Neutrophil (primary cell): ENCODE results near the gene ATAD3B.
"Not testable (repeated sequence)": the region's sequence is repeated elsewhere in the genome, so short reads cannot be mapped to it uniquely, and the experiment has no call there.

Experiments used
- H3K27ac ChIP-seq: fragments of 200-600 bp; sonication (generic); 2 replicates; pipeline ENCODE4 v1.5.1; 2016; ENCODE audit warnings: mild to moderate bottlenecking, moderate library complexity
- H3K27me3 ChIP-seq: fragments of 200-600 bp; sonication (generic); 2 replicates; pipeline ENCODE4 v1.6.0; 2016; ENCODE audit warnings: mild to moderate bottlenecking
- H3K36me3 ChIP-seq: fragments of 200-600 bp; sonication (generic); 2 replicates; pipeline ENCODE4 v1.5.1; 2017
- H3K4me1 ChIP-seq, 2 experiments: fragments of 200-600 bp in 1 of 2; sonication (generic) in 1 of 2; 1 replicate in 1 of 2; 2 replicates in 1 of 2; pipeline versions ENCODE4 v1.5.1 to v1.6.1; 2013 to 2016; ENCODE audit warnings: low read depth in 1 of 2, low read length in 1 of 2, mild to moderate bottlenecking in 1 of 2, moderate library complexity in 1 of 2; ENCODE audit not compliant: control insufficient read depth in 1 of 2, insufficient read depth in 1 of 2
- H3K4me3 ChIP-seq, 2 experiments: fragments of 200-600 bp in 1 of 2; sonication (generic) in 1 of 2; 1 replicate in 1 of 2; 2 replicates in 1 of 2; pipeline ENCODE4 v1.5.1; 2013 to 2016; ENCODE audit warnings: low read depth in 1 of 2, low read length in 1 of 2, mild to moderate bottlenecking in 1 of 2, moderate library complexity in 1 of 2
- H3K9me3 ChIP-seq: fragments of 200-600 bp; sonication (generic); 2 replicates; pipeline ENCODE4 v1.5.1; 2016
- TF ChIP-seq, protein P1 (sequence below): fragments of 200-600 bp; sonication (generic); IDR thresholded peaks from 2 replicates; pipeline ENCODE4 v1.5.1; 2016; ENCODE audit warnings: antibody characterized with exemption

The ATAD3B gene

DNA sequence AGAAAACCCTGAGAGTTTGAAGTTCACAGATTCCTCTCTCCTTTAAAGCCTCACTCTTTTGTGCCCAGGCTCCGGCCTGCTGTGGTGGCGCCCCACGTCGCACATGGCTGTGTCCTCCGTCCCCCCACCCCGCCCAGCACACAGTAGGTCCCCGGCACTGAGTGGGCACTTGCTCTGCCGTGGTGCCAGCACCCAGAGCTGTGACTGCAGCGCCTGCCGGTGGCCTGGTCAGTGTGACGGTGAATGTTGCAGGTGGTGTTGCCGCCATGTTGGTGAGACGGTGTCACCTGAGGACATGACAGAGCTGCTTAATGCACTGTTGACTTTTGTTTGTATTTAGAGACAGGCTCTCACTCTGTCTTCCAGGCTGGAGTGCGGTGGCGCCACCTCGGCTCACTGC, 18.7 kb upstream of the ATAD3B start:
- no peaks in the 10 kb centered on the region for H3K27me3 ChIP-seq
- no peaks in the 10 kb centered on the region for H3K9me3 ChIP-seq
- no peak overlapping the region for H3K27ac ChIP-seq
- H3K36me3 ChIP-seq = no peaks in the 10 kb centered on the region
- H3K4me3 ChIP-seq = no peak overlapping the region
- TF ChIP-seq, protein P1, sequence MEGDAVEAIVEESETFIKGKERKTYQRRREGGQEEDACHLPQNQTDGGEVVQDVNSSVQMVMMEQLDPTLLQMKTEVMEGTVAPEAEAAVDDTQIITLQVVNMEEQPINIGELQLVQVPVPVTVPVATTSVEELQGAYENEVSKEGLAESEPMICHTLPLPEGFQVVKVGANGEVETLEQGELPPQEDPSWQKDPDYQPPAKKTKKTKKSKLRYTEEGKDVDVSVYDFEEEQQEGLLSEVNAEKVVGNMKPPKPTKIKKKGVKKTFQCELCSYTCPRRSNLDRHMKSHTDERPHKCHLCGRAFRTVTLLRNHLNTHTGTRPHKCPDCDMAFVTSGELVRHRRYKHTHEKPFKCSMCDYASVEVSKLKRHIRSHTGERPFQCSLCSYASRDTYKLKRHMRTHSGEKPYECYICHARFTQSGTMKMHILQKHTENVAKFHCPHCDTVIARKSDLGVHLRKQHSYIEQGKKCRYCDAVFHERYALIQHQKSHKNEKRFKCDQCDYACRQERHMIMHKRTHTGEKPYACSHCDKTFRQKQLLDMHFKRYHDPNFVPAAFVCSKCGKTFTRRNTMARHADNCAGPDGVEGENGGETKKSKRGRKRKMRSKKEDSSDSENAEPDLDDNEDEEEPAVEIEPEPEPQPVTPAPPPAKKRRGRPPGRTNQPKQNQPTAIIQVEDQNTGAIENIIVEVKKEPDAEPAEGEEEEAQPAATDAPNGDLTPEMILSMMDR = no peak
- H3K4me1 ChIP-seq = no peaks in the 10 kb centered on the region

DNA sequence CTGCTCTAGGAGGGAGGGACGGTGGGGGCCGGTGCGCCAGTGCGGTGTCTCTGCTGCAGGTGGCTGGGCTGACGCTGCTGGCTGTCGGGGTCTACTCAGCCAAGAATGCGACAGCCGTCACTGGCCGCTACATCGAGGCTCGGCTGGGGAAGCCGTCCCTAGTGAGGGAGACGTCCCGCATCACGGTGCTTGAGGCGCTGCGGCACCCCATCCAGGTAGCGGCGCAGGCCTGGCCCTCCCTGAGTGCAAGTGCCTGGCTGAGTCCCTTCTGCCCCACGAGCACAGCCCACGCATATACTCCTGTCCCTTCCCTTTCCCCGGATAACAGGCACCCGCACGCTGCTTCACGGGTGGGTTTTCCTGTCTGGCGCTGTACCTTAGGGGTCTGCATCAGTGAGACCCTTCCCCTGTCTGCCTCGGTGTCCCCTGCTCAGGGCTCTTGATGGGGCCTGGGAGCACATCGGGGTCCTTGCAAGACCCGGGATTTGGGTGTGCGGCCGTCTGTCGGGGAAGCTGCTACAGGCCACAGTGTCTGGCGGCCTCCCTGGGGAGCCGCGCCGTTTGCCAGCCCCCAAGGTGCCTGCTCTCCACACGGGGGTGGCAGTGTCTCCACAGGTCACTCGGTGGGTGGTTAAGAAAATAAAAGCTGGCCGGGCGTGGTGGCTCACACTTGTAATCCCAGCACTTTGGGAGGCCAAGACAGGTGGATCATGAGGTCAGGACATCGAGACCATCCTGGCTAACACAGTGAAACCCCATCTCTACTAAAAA, 17.1 kb upstream of the ATAD3B start:
- not testable (repeated sequence) for H3K27me3 ChIP-seq, H3K4me1 ChIP-seq, H3K9me3 ChIP-seq, H3K27ac ChIP-seq, H3K4me3 ChIP-seq, H3K36me3 ChIP-seq

DNA sequence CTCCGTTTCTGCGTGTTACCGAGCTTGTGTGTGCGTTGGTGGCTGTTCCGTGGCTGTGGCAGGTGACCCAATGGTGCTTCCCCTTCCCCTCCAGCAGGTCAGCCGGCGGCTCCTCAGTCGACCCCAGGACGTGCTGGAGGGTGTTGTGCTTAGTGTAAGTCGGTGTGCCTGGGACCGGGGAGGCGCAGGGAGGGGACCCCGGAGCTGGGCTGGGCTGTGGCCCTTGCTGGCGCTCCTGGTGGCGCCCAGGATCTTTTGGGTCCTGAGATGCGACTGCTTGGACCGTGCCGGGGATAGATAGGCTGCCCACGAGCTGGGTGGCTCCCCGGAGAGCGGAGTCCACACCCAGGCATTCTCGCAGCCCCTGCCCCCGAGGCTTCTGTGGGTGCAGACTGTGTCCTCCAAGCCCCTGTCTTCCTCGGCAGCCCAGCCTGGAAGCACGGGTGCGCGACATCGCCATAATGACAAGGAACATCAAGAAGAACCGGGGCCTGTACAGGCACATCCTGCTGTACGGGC, 16.1 kb upstream of the ATAD3B start:
- TF ChIP-seq, protein P1 = no peak
- Histone ChIP-seq H3K9me3 (no peaks in the 10 kb centered on the region), H3K4me3 (no peak overlapping the region), H3K27me3 (peaks cover 7% of the 10 kb centered on the region), H3K36me3 (no peaks in the 10 kb centered on the region), H3K4me1 (no peaks in the 10 kb centered on the region), H3K27ac (no peak overlapping the region)

DNA sequence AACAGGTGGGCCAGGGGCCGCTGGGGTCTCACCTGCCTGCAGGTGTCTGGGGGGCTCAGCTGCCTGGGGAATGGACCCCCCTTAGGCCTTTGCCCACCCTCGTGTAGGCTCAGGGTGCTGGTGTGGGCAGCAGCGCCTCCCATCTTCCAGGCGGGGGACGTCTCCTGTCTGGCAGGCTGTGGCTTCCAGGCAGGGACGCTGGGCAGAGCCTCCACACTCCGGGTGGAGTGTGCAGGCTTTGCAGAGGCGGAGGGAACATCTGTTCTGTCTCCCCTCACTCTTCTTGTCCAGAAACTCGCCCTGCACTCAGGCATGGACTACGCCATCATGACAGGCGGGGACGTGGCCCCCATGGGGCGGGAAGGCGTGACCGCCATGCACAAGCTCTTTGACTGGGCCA, 15.6 kb upstream of the ATAD3B start:
- not testable (repeated sequence) for H3K4me1 ChIP-seq, H3K9me3 ChIP-seq, H3K4me3 ChIP-seq, H3K36me3 ChIP-seq, H3K27ac ChIP-seq
- H3K27me3 ChIP-seq = peaks cover 13% of the 10 kb centered on the region

DNA sequence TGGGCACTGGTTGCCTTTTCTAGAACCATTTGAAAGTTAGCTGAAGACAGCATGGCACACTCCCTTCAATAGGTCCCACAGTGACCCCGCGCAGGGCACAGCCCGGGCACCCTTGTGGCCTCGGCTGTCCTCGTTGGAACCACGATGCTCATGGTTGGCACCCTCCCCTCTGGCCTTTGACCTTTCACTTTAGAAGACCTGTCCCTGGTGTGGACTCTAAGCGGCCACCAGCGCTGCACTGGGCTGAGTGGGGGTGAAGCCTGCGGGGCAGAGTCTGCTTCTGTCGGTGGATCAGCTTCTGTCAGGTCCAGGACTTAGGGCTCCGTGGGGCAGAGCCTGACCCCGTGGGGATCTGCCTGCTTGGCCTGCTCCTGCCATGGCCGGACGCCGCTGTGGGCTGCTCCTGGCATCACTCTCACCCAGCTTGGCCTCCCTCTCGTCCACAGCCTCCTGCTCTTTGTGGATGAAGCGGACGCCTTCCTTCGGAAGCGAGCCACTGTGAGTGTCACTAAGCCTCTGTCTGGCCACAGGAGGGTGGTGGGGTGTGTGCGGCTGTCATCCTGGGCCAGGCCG, 14.8 kb upstream of the ATAD3B start:
- not testable (repeated sequence) for H3K4me3 ChIP-seq, H3K27ac ChIP-seq, H3K9me3 ChIP-seq, H3K4me1 ChIP-seq, H3K36me3 ChIP-seq
- peaks cover 21% of the 10 kb centered on the region for H3K27me3 ChIP-seq

DNA sequence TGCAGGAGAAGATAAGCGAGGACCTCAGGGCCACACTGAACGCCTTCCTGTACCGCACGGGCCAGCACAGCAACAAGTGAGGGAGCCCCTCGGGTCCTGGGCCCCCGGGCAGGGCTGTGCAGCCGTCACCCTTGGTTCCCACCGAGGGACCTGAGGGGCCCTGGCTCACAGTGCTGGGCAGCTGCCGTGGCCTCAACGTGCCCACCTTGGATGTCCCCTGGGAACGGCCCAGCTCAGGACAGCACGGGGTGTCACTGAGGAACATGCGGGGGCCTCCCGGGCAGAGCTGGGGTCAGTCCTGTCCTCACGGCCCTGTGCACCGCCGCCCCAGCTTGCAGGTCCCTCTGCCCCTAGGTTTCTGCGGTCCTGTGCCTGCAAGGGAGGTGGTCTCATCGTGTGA, 12.4 kb upstream of the ATAD3B start:
- not testable (repeated sequence) for H3K27ac ChIP-seq, H3K36me3 ChIP-seq, H3K4me3 ChIP-seq, H3K9me3 ChIP-seq, H3K4me1 ChIP-seq
- peaks cover 22% of the 10 kb centered on the region for H3K27me3 ChIP-seq

DNA sequence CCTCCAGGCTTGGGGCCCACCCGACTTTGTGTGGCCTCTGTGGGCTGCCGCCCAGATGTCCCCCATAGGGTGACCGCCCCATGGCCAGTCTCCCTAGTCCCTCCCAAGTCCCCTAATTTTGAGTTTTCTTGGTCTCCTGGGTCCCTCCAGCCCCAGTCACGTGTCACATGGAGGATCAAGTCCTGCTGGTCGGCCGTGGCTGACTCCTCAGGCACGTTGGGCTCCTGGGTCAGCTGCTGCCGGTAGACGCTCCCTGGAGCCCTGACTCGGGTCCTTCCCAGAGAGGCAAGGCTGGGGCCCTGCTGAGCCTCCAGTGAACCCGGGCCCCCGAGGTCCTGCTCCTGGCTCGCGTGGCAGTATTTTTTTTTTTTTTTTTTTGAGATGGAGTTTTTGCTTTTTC, 11.9 kb upstream of the ATAD3B start:
- H3K9me3 ChIP-seq, H3K27ac ChIP-seq, H3K4me1 ChIP-seq, H3K36me3 ChIP-seq, H3K4me3 ChIP-seq: not testable (repeated sequence)
- H3K27me3 ChIP-seq = peaks cover 22% of the 10 kb centered on the region

DNA sequence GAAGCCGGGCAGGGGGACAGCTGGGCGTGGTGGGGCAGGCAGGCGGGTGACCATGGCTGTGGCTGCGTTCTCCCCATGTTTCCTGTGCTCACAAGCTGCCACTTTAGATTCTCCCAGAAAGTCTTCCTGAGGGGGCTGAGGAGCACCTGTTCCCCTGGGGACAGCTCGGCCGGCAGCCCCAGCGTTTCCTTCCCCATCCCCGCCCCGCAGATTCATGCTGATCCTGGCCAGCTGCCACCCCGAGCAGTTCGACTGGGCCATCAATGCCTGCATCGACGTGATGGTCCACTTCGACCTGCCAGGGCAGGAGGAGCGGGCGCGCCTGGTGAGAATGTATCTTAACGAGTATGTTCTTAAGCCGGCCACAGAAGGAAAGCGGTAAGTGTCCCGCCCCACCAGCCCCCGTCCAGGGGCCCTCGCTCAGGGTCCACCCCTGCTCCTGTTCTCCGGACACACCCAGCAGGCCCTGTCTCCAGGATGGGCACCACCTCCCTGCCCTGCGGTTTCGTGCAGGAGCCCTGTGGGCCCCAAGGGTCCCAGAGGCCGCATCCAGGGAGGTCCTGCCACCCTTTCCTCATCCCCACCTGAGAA, 10.9 kb upstream of the ATAD3B start:
- H3K27me3 ChIP-seq = peaks cover 22% of the 10 kb centered on the region
- no peaks in the 10 kb centered on the region for H3K36me3 ChIP-seq
- no peaks in the 10 kb centered on the region for H3K4me1 ChIP-seq
- TF ChIP-seq, protein P1 = no peak
- no peaks in the 10 kb centered on the region for H3K9me3 ChIP-seq
- no peak overlapping the region for H3K27ac ChIP-seq
- H3K4me3 ChIP-seq = no peak overlapping the region
